Activated T-cell treated with anti-CD3 and anti-CD28 coated beads, Interleukin-2, amount 50 U/mL, for 48 hours (primary cell): Measurements from ENCODE around the gene MYO1D.
"Not testable (repeated sequence)": the region's sequence is repeated elsewhere in the genome, so short reads cannot be mapped to it uniquely, and the experiment has no call there.

ENCODE experiments used
- DNase-seq, 2 experiments: peaks; one replicate each; pipeline ENCODE4 v3.0.0-alpha.2; 2020

Gene MYO1D

GRCh38 chr17:32658470-32659418 lies 218.2 kb downstream of the MYO1D start:
- DNase-seq: no peak

GRCh38 chr17:32656886-32657285 lies 220.0 kb downstream of the MYO1D start:
- no peak for DNase-seq

GRCh38 chr17:32654324-32654723 lies 222.6 kb downstream of the MYO1D start:
- DNase-seq: no peak

- DNase-seq: no peak
Observed at GRCh38 chr17:32651084-32651483, 225.8 kb downstream of the MYO1D start.

GRCh38 chr17:32648450-32648849 lies 228.5 kb downstream of the MYO1D start:
- no peak for DNase-seq

- DNase-seq: no peak
Observed at GRCh38 chr17:32646941-32647340, 230.0 kb downstream of the MYO1D start.

- DNase-seq: not testable (repeated sequence)
Observed at GRCh38 chr17:32641514-32641913, 235.4 kb downstream of the MYO1D start.

GRCh38 chr17:32636598-32637218 lies 240.2 kb downstream of the MYO1D start:
- no peak for DNase-seq

- DNase-seq: no peak
Observed at GRCh38 chr17:32634167-32634566, 242.8 kb downstream of the MYO1D start.

GRCh38 chr17:32631341-32632096 lies 245.4 kb downstream of the MYO1D start:
- DNase-seq: no peak

GRCh38 chr17:32629563-32630190 lies 247.2 kb downstream of the MYO1D start:
- no peak for DNase-seq

- no peak for DNase-seq
Observed at GRCh38 chr17:32628271-32629044, 248.5 kb downstream of the MYO1D start.

- DNase-seq: no peak
Observed at GRCh38 chr17:32627239-32627996, 249.5 kb downstream of the MYO1D start.

- no peak for DNase-seq
Observed at GRCh38 chr17:32626379-32626791, 250.5 kb downstream of the MYO1D start.

GRCh38 chr17:32625971-32626370 lies 251.0 kb downstream of the MYO1D start:
- DNase-seq: no peak

GRCh38 chr17:32623196-32623595 lies 253.7 kb downstream of the MYO1D start:
- no peak for DNase-seq

- DNase-seq: no peak
Observed at GRCh38 chr17:32622540-32622939, 254.4 kb downstream of the MYO1D start.

- DNase-seq: no peak
Observed at GRCh38 chr17:32621612-32622312, 255.2 kb downstream of the MYO1D start.

GRCh38 chr17:32615326-32615725 lies 261.6 kb downstream of the MYO1D start:
- DNase-seq: no peak

GRCh38 chr17:32610943-32611342 lies 266.0 kb downstream of the MYO1D start:
- DNase-seq: no peak
